ENCODE data around the gene MAPKAPK3.

Gene MAPKAPK3

DNA sequence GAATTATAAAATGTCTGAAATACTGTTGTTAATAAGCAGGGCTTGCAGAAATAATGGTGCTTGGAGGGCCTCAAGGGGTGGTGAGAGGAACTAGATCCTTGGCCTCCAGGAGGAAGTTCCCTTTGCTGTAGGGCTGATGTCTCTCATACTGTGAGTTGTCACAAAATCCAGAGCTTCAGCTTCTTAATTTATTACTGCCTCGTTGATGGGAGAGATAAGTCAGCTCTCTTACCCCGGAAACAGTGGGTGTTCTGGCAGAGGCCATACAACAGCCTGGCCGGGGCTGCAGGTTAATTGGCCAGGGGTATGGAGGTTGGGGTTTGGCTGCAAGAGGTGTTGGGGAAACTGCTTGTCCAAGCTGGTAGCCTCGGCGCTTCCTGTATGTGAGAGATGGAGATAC is 15.5 kb downstream of the MAPKAPK3 start:
- Histone ChIP-seq H3K36me3 (ENCODE audit: insufficient read depth, low read length) (peaks cover 14% of the 10 kb centered on the region; the same call in 1 of the 2 replicates), H4K20me1 (ENCODE audit: insufficient read depth, low read length, poor library complexity, severe bottlenecking) (peaks cover 65% of the 10 kb centered on the region), H3K4me1 (ENCODE audit: insufficient read depth, low read length, poor library complexity, severe bottlenecking) (peaks cover 81% of the 10 kb centered on the region), H3K79me2 (ENCODE audit: insufficient read depth, low read length) (peaks cover 99% of the 10 kb centered on the region), H3K9ac (ENCODE audit: low read depth, low read length, poor library complexity, severe bottlenecking) (peak overlapping the region; percentile 44), H3K9me3 (ENCODE audit: insufficient read depth, low read depth, low read length) (no peaks in the 10 kb centered on the region), H3K4me2 (ENCODE audit: low read depth, low read length, poor library complexity, severe bottlenecking) (peak overlapping the region; percentile 95), H3F3A (ENCODE audit: low read depth) (peaks cover 16% of the 10 kb centered on the region; the same call in 1 of the 2 replicates), H2AFZ (ENCODE audit: low read length) (no peak overlapping the region), H3K4me3 (ENCODE audit: low read length, poor library complexity, severe bottlenecking) (peak overlapping the region; percentile 50), H3K27me3 (ENCODE audit: insufficient read depth, low read length, poor library complexity, severe bottlenecking) (no peaks in the 10 kb centered on the region), H3K9me2 (replicated peaks; ENCODE audit: low read depth, low read length) (no peaks in the 10 kb centered on the region)
- TF ChIP-seq EZH2phosphoT487 (IDR thresholded peaks at IDR 0.05; ENCODE audit: borderline replicate concordance) = no peak
- TF ChIP-seq, protein P1, sequence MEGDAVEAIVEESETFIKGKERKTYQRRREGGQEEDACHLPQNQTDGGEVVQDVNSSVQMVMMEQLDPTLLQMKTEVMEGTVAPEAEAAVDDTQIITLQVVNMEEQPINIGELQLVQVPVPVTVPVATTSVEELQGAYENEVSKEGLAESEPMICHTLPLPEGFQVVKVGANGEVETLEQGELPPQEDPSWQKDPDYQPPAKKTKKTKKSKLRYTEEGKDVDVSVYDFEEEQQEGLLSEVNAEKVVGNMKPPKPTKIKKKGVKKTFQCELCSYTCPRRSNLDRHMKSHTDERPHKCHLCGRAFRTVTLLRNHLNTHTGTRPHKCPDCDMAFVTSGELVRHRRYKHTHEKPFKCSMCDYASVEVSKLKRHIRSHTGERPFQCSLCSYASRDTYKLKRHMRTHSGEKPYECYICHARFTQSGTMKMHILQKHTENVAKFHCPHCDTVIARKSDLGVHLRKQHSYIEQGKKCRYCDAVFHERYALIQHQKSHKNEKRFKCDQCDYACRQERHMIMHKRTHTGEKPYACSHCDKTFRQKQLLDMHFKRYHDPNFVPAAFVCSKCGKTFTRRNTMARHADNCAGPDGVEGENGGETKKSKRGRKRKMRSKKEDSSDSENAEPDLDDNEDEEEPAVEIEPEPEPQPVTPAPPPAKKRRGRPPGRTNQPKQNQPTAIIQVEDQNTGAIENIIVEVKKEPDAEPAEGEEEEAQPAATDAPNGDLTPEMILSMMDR (conservative IDR thresholded peaks at IDR 0.05; ENCODE audit: low read length) = peak; percentile 36

DNA sequence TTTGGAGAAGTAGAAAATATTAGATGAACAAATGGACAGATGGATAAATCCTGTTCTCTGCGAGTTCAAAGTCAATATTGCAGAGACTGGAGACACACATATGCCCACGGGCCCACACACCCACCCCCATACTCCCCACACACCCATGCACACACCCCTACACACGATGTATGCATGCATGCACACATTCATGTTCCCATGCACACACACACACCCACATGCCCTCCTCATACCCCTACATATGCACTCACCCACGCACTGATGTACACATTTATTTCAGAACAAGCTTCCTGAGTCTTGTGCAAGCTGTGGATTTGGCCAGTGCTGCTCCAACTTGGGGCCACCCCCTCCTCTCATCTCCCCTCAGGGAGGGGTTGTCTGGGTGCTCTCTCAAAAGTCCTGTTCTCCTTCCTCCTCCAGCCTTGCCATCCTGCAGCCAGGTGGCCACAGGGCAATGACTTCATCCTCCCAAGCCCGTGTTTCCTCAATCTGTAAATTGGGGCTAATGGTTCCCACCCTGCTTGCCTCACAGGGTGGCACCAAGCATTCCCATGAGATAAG is 16.4 kb downstream of the MAPKAPK3 start:
- Histone ChIP-seq H3K36me3 (ENCODE audit: insufficient read depth, low read length) (peaks cover 14% of the 10 kb centered on the region; the same call in 1 of the 2 replicates), H3K79me2 (ENCODE audit: insufficient read depth, low read length) (peaks cover 99% of the 10 kb centered on the region), H3K4me2 (ENCODE audit: low read depth, low read length, poor library complexity, severe bottlenecking) (peak overlapping the region; percentile 95), H3K9me2 (replicated peaks; ENCODE audit: low read depth, low read length) (no peaks in the 10 kb centered on the region), H2AFZ (ENCODE audit: low read length) (no peak overlapping the region), H3K27me3 (ENCODE audit: insufficient read depth, low read length, poor library complexity, severe bottlenecking) (no peaks in the 10 kb centered on the region), H3K9ac (ENCODE audit: low read depth, low read length, poor library complexity, severe bottlenecking) (peak overlapping the region; percentile 41), H3K4me3 (ENCODE audit: low read length, poor library complexity, severe bottlenecking) (peak overlapping the region; percentile 50), H3F3A (ENCODE audit: low read depth) (peaks cover 16% of the 10 kb centered on the region; the same call in 1 of the 2 replicates), H3K9me3 (ENCODE audit: insufficient read depth, low read depth, low read length) (no peaks in the 10 kb centered on the region), H3K4me1 (ENCODE audit: insufficient read depth, low read length, poor library complexity, severe bottlenecking) (peaks cover 80% of the 10 kb centered on the region), H4K20me1 (ENCODE audit: insufficient read depth, low read length, poor library complexity, severe bottlenecking) (peaks cover 57% of the 10 kb centered on the region)
- TF ChIP-seq, protein P1 (conservative IDR thresholded peaks at IDR 0.05; ENCODE audit: low read length) = no peak
- TF ChIP-seq EZH2phosphoT487 (IDR thresholded peaks at IDR 0.05; ENCODE audit: borderline replicate concordance) = no peak

DNA sequence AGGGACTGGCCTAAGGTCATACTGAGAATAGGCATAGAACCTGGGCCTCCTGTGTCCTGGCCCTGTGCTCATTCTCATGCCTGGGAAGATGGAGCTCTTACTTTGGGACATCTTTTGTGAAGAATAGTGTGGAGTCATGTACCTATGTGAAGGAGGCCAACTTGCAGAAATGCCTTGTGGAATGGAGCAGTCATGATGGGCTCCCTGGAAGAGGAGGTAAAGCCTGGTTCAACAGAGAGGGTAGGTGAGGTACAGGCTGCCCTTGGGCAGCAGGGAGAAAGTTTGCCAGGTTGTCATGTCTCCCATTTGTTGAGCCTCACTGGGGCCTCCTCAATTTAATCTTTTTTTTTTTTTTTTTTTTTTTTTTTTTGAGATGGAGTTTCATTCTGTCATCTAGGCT is 18.1 kb downstream of the MAPKAPK3 start:
- Histone ChIP-seq H3K9me2 (replicated peaks; ENCODE audit: low read depth, low read length) (no peaks in the 10 kb centered on the region), H3K9ac (ENCODE audit: low read depth, low read length, poor library complexity, severe bottlenecking) (no peak overlapping the region), H3F3A (ENCODE audit: low read depth) (peaks cover 16% of the 10 kb centered on the region; the same call in 1 of the 2 replicates), H3K4me1 (ENCODE audit: insufficient read depth, low read length, poor library complexity, severe bottlenecking) (peaks cover 62% of the 10 kb centered on the region), H3K9me3 (ENCODE audit: insufficient read depth, low read depth, low read length) (no peaks in the 10 kb centered on the region), H3K4me2 (ENCODE audit: low read depth, low read length, poor library complexity, severe bottlenecking) (no peak overlapping the region), H2AFZ (ENCODE audit: low read length) (no peak overlapping the region), H4K20me1 (ENCODE audit: insufficient read depth, low read length, poor library complexity, severe bottlenecking) (peaks cover 64% of the 10 kb centered on the region), H3K36me3 (ENCODE audit: insufficient read depth, low read length) (peaks cover 20% of the 10 kb centered on the region; the same call in 1 of the 2 replicates), H3K4me3 (ENCODE audit: low read length, poor library complexity, severe bottlenecking) (no peak overlapping the region), H3K79me2 (ENCODE audit: insufficient read depth, low read length) (peaks cover 99% of the 10 kb centered on the region), H3K27me3 (ENCODE audit: insufficient read depth, low read length, poor library complexity, severe bottlenecking) (no peaks in the 10 kb centered on the region)
- no peak for TF ChIP-seq EZH2phosphoT487 (IDR thresholded peaks at IDR 0.05; ENCODE audit: borderline replicate concordance)
- TF ChIP-seq, protein P1 (conservative IDR thresholded peaks at IDR 0.05; ENCODE audit: low read length) = no peak
